Left ventricle myocardium inferior (tissue), 1 donor: ENCODE measurements around the gene FUZ. TPM values are rescaled to one million over a fixed set of nuclear protein-coding genes. Genes with fewer than 3 reads are reported as not detected.

Experiments used
- DNase-seq: peaks from one replicate; pipeline ENCODE4 v3.0.0-alpha.2; 2020
- H3K27ac ChIP-seq: fragments of 200-600 bp; replicated peaks from 2 replicates; pipeline ENCODE4 v1.8.0; 2021
- H3K27me3 ChIP-seq: fragments of 200-600 bp; 2 replicates; pipeline ENCODE4 v1.8.0; 2021; ENCODE audit warnings: low read depth
- H3K36me3 ChIP-seq: fragments of 200-600 bp; 2 replicates; pipeline ENCODE4 v1.8.0; 2021
- H3K4me1 ChIP-seq: fragments of 200-600 bp; 2 replicates; pipeline ENCODE4 v1.8.0; 2021
- H3K4me3 ChIP-seq: fragments of 200-600 bp; 2 replicates; pipeline ENCODE4 v1.8.0; 2021; ENCODE audit warnings: mild to moderate bottlenecking, moderate library complexity
- H3K9me3 ChIP-seq: fragments of 200-600 bp; replicated peaks from 2 replicates; pipeline ENCODE4 v1.8.0; 2021
- CTCF ChIP-seq: fragments of 200-600 bp; IDR thresholded peaks from 2 replicates; pipeline ENCODE4 v1.8.0; 2021; ENCODE audit warnings: antibody characterized with exemption, mild to moderate bottlenecking, borderline replicate concordance
- intact Hi-C: fragments of 100-400 bp; cut with micrococcal nuclease; formaldehyde crosslinking; loops from one replicate; pipeline ENCODE4 v1.11.0; 2022
- total RNA-seq: library from RNA; stranded (reverse); fragmentation: NEBNext Ultra II Directional; extraction: Animal tissue kit (Norgen Biotek cat#: 25700); gene quantifications from one replicate; pipeline ENCODE4 v1.2.1, GENCODE V29; 2021
- donor health status: DM: no; HTN: yes; CAD: no; lungs with severe emphysema.

FUZ gene
- total RNA-seq, 1 donor from 2014 or later = 18.3 TPM

GRCh38 chr19:49843265-49843664, 30.2 kb upstream of the FUZ start:
- Histone ChIP-seq H3K4me1 (peaks cover 6% of the 10 kb centered on the region), H3K27ac (no peak overlapping the region), H3K4me3 (no peak overlapping the region), H3K27me3 (no peaks in the 10 kb centered on the region), H3K9me3 (no peaks in the 10 kb centered on the region), H3K36me3 (peaks cover 17% of the 10 kb centered on the region)
- no peak for DNase-seq
- no peak for TF ChIP-seq CTCF
- intact Hi-C loops = no loop called here

DNA sequence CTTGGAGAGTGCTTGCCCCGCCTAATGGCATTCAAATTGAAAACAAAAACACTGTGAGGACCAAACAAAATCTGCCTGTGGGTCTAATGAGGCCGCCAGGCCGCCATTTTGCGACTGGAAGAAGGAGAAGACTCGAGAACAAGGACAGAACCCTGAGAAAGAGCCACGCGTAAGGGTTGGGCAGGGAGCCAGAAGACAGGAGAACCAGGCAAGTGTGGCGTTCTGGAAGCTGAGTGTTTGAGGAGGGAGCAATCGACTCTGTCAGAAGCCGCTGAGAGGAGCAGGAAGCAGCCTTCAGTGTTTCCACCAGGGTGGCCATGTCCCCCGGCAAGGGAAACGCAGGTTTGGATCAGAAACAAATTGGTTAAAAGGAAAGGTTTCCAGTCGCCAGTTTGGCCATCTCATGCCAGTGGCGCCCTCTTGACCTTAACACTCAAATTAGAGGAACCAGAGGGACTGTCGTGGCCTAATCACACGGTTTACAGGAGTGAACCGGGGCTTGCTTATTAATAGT, 27.7 kb upstream of the FUZ start:
- H3K4me1 ChIP-seq = peaks cover 6% of the 10 kb centered on the region
- intact Hi-C loops = no loop called here
- no peak for TF ChIP-seq CTCF
- DNase-seq = no peak
- H3K27me3 ChIP-seq = no peaks in the 10 kb centered on the region
- peaks cover 40% of the 10 kb centered on the region for H3K36me3 ChIP-seq
- no peak overlapping the region for H3K27ac ChIP-seq
- H3K9me3 ChIP-seq = no peaks in the 10 kb centered on the region
- no peak overlapping the region for H3K4me3 ChIP-seq

GRCh38 chr19:49840321-49840720, 27.2 kb upstream of the FUZ start:
- peaks cover 6% of the 10 kb centered on the region for H3K4me1 ChIP-seq
- no peak for DNase-seq
- H3K27ac ChIP-seq = no peak overlapping the region
- peaks cover 45% of the 10 kb centered on the region for H3K36me3 ChIP-seq
- TF ChIP-seq CTCF = no peak
- intact Hi-C loops = no loop called here
- no peaks in the 10 kb centered on the region for H3K9me3 ChIP-seq
- H3K4me3 ChIP-seq = no peak overlapping the region
- no peaks in the 10 kb centered on the region for H3K27me3 ChIP-seq

DNA sequence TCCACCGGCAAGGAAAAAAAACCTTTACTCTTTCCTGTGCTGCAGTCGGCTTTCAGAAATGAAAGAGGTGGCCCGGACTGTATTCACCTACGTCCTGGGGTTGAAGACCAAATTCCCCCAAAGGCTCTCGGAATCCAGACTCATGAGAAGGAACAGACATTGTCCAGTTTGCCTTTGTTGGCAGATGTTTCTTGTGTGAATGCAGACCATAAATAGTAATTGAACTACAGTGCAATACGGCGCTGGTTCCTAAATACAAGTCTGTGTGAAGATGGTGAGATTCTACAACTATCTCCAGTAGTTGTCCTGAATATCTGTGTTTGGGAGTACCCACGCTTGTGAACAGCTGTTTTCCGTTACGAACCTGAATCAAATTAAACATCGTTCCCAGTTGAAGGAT, 26.6 kb upstream of the FUZ start:
- H3K36me3 ChIP-seq = peaks cover 51% of the 10 kb centered on the region
- peaks cover 6% of the 10 kb centered on the region for H3K4me1 ChIP-seq
- no peaks in the 10 kb centered on the region for H3K27me3 ChIP-seq
- no peak for DNase-seq
- intact Hi-C loops = no loop called here
- H3K27ac ChIP-seq = peak overlapping the region; percentile 57
- no peak overlapping the region for H3K4me3 ChIP-seq
- TF ChIP-seq CTCF = no peak
- H3K9me3 ChIP-seq = no peaks in the 10 kb centered on the region

DNA sequence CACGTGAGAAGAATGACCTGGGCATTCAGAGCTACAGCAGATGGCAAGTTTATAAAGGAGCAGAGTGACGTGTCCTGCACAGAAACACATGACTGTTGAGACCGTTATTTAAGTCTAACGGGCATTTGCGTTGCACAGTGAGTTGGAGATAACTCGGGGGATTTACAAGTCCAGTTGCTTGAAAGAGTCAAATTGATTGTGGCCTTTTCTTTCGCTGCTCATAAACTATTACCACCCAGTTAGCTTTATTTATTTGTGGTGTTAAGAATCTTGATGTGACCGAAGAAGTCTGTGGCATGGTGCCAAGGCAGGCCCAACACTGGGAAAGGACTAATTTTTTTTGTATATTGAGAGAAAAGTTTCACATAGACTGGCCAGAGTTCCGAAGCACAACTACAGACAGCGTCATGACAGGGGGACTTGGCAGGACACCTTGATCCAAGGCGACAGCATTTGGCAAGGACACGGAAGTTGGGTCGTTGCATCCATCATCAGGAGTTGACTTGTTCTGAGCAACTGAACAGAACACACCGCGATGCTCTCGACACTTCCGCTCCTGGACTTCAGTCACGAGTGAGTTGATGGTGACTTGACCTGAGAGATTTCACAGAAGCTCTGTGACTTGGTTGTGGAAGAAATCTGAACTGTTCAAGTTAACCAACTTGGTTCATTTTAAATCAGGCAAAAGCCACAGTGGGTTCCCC, 25.9 kb upstream of the FUZ start:
- Histone ChIP-seq H3K27me3 (no peaks in the 10 kb centered on the region), H3K4me3 (no peak overlapping the region), H3K27ac (peak overlapping the region; percentile 57), H3K9me3 (no peaks in the 10 kb centered on the region), H3K36me3 (peaks cover 58% of the 10 kb centered on the region), H3K4me1 (peaks cover 6% of the 10 kb centered on the region)
- intact Hi-C loops = no loop called here
- TF ChIP-seq CTCF = no peak
- DNase-seq = no peak
